GM23338 (cell line): ENCODE measurements around the gene VSX1.

Experiments used
- CTCF ChIP-seq, 2 experiments: fragments of 200-600 bp in 1 of 2; sonication (generic) in 1 of 2; conservative IDR thresholded peaks; 2 replicates each; pipeline versions ENCODE4 v1.5.1 to v1.6.1; 2016 to 2017; ENCODE audit warnings: antibody characterized with exemption in 2 of 2, low read depth in 2 of 2, mild to moderate bottlenecking in 2 of 2, moderate library complexity in 1 of 2
- ETS1 ChIP-seq: IDR thresholded peaks from 2 replicates; pipeline ENCODE4 v1.6.1; 2016; ENCODE audit warnings: antibody characterized with exemption
- EZH2 ChIP-seq: fragments of 200-600 bp; sonication (generic); IDR thresholded peaks from one replicate; pipeline ENCODE4 v1.8.0; 2017; ENCODE audit warnings: antibody characterized with exemption, mild to moderate bottlenecking, low read depth; ENCODE audit not compliant: unreplicated experiment
- EZH2phosphoT487 ChIP-seq: fragments of 200-600 bp; sonication (generic); IDR thresholded peaks from one replicate; pipeline ENCODE4 v1.8.1; 2018; ENCODE audit warnings: antibody characterized with exemption; ENCODE audit not compliant: unreplicated experiment
- JUNB ChIP-seq: IDR thresholded peaks from one replicate; pipeline ENCODE4 v1.6.1; 2016; ENCODE audit warnings: antibody characterized with exemption; ENCODE audit not compliant: unreplicated experiment
- POLR2AphosphoS5 ChIP-seq: IDR thresholded peaks from 2 replicates; pipeline ENCODE4 v1.6.1; 2016; ENCODE audit warnings: antibody characterized with exemption, low read depth
- REST ChIP-seq: IDR thresholded peaks from one replicate; pipeline ENCODE4 v1.6.1; 2018; ENCODE audit warnings: antibody characterized with exemption; ENCODE audit not compliant: unreplicated experiment
- ZNF114 ChIP-seq: fragments of 250-450 bp; sonication (Bioruptor Pico); IDR thresholded peaks from 2 replicates; pipeline ENCODE4 v1.5.0; 2020; ENCODE audit warnings: mild to moderate bottlenecking, moderate library complexity
- ZNF331 ChIP-seq: fragments of 250-450 bp; sonication (Bioruptor Pico); IDR thresholded peaks from 2 replicates; pipeline ENCODE4 v1.5.0; 2020; ENCODE audit warnings: low read depth, mild to moderate bottlenecking, moderate library complexity
- ZNF462 ChIP-seq: fragments of 250-450 bp; sonication (Bioruptor Pico); IDR thresholded peaks from 2 replicates; pipeline ENCODE4 v1.5.0; 2020; ENCODE audit warnings: mild to moderate bottlenecking, moderate library complexity

- TF ChIP-seq CTCF (conservative IDR thresholded peaks at IDR 0.05; ENCODE audit: low read depth in 2 of 2) (no peak), ZNF114 (CRISPR knock-in tag) (no peak), ETS1 (no peak), EZH2 (no peak), POLR2AphosphoS5 (no peak), REST (no peak), EZH2phosphoT487 (no peak), ZNF331 (CRISPR knock-in tag) (no peak), JUNB (no peak), ZNF462 (no peak)
Measured at GRCh38 chr20:25059866-25060465, 22.0 kb downstream of the VSX1 start.
